ENCODE measurements around the gene YWHAQ.

YWHAQ gene

GRCh38 chr2:9630736-9631552 is at the start of gene YWHAQ:
YWHAQ (minus strand) TSS chr2:9630997; CDS start chr2:9630452, 545 bp downstream.
- no peaks in the 10 kb centered on the region for H3K9me3 ChIP-seq (ENCODE audit: severe bottlenecking)
- TF ChIP-seq CTCF (IDR thresholded peaks at IDR 0.05; ENCODE audit: low read depth, low read length) = no peak
- H3K27me3 ChIP-seq (ENCODE audit: insufficient read depth, low read depth, severe bottlenecking) = no peaks in the 10 kb centered on the region
- peaks cover 43% of the 10 kb centered on the region for H3K36me3 ChIP-seq
- H3K27ac ChIP-seq = peak within 1 kb of the TSS; percentile 96
- peak within 1 kb of the TSS; percentile 87 for H3K4me3 ChIP-seq (ENCODE audit: low read depth, low read length)
- DNase-seq = peak; percentile 100

- Histone ChIP-seq H3K4me3 (ENCODE audit: low read depth, low read length) (no peak overlapping the region), H3K27me3 (ENCODE audit: insufficient read depth, low read depth, severe bottlenecking) (no peaks in the 10 kb centered on the region), H3K9me3 (ENCODE audit: severe bottlenecking) (peaks cover 3% of the 10 kb centered on the region), H3K36me3 (no peaks in the 10 kb centered on the region), H3K27ac (no peak overlapping the region)
- TF ChIP-seq CTCF (IDR thresholded peaks at IDR 0.05; ENCODE audit: low read depth, low read length) = no peak
- DNase-seq = no peak
These were observed 49.3 kb upstream of the YWHAQ start for GRCh38 chr2:9680082-9680481.

GRCh38 chr2:9679218-9679617 is 48.4 kb upstream of the YWHAQ start:
- Histone ChIP-seq H3K27me3 (ENCODE audit: insufficient read depth, low read depth, severe bottlenecking) (no peaks in the 10 kb centered on the region), H3K27ac (no peak overlapping the region), H3K9me3 (ENCODE audit: severe bottlenecking) (peaks cover 3% of the 10 kb centered on the region), H3K4me3 (ENCODE audit: low read depth, low read length) (no peak overlapping the region), H3K36me3 (no peaks in the 10 kb centered on the region)
- TF ChIP-seq CTCF (IDR thresholded peaks at IDR 0.05; ENCODE audit: low read depth, low read length) = no peak
- DNase-seq = no peak

- Histone ChIP-seq H3K9me3 (ENCODE audit: severe bottlenecking) (peaks cover 3% of the 10 kb centered on the region), H3K27ac (no peak overlapping the region), H3K27me3 (ENCODE audit: insufficient read depth, low read depth, severe bottlenecking) (no peaks in the 10 kb centered on the region), H3K36me3 (no peaks in the 10 kb centered on the region), H3K4me3 (ENCODE audit: low read depth, low read length) (no peak overlapping the region)
- no peak for DNase-seq
- TF ChIP-seq CTCF (IDR thresholded peaks at IDR 0.05; ENCODE audit: low read depth, low read length) = no peak
These were observed 47.7 kb upstream of the YWHAQ start for GRCh38 chr2:9678544-9678943.

DNA sequence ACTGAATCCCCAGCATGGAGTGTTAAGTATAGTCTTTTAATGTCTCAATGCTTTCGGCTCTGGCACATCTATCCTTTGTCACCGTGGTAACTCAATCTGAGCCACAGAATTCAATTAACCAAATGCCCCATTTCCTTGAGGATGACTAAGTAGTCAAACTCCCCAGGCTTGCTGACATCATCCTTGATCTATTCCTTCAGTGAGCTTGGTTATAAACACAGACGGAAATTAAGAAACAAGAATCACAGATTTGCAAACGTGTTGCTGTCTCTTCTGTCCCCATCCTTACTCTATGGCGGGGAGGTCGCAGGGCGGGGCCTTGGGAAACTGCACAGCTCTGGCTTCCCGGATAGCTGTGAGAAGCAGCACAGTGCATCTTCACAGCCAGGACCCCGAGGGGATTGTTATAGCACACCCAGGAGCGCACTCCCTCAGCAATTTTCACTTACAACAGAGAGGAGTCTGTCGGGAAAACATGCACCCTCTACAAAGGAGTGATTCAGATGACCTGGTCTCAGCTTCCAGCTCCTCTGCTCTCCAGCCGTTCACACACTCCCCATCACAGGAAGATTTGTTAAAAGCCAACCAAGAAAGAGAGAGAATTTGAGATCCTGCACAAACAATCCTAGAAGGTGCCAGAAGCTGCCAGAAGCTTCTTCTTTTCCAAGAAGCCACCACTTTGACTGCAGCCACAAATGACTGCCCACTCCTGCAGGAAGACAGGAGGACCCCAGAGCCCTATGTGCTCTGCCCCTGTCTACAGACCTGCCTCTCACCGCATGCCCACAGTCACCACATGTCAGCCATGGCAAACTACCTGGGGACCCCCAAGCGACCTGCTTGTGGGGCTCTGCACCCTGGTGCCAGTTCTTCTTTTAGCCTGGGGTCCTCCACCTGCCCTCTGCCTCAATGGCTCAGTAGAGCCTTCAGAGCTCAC is 44.9 kb upstream of the YWHAQ start:
- no peaks in the 10 kb centered on the region for H3K36me3 ChIP-seq
- H3K27ac ChIP-seq = no peak overlapping the region; the same call in 1 of the 2 replicates
- H3K27me3 ChIP-seq (ENCODE audit: insufficient read depth, low read depth, severe bottlenecking) = no peaks in the 10 kb centered on the region
- no peak for TF ChIP-seq CTCF (IDR thresholded peaks at IDR 0.05; ENCODE audit: low read depth, low read length)
- H3K9me3 ChIP-seq (ENCODE audit: severe bottlenecking) = peaks cover 3% of the 10 kb centered on the region
- DNase-seq = no peak
- no peak overlapping the region for H3K4me3 ChIP-seq (ENCODE audit: low read depth, low read length)

Data from WERI-Rb-1 (cell line).